HG03469 (cell line): ENCODE data around the gene FXYD4.

Experiments
- ATAC-seq: cut with Tn5 transposase; IDR thresholded peaks from one replicate; pipeline ENCODE4 v1.9.1; 2021; ENCODE audit warnings: mild to moderate bottlenecking, moderate library complexity, moderate number of reproducible peaks; ENCODE audit not compliant: unreplicated experiment

FXYD4 gene

GRCh38 chr10:43393606-43394360 is 22.3 kb downstream of the FXYD4 start:
- ATAC-seq = no peak

GRCh38 chr10:43394868-43395267 is 23.4 kb downstream of the FXYD4 start:
- no peak for ATAC-seq

GRCh38 chr10:43395571-43396060 is 24.2 kb downstream of the FXYD4 start:
- ATAC-seq = no peak

GRCh38 chr10:43396061-43396927 is 24.9 kb downstream of the FXYD4 start:
- peak; percentile 20 for ATAC-seq

GRCh38 chr10:43396928-43397624 is 25.6 kb downstream of the FXYD4 start:
- ATAC-seq = peak; percentile 70

- no peak for ATAC-seq
Observed at GRCh38 chr10:43398939-43399319, 27.5 kb downstream of the FXYD4 start.

GRCh38 chr10:43399320-43400310 is 28.2 kb downstream of the FXYD4 start:
- ATAC-seq = no peak

- ATAC-seq = no peak
Observed at GRCh38 chr10:43401627-43402026, 30.2 kb downstream of the FXYD4 start.

- ATAC-seq = no peak
Observed at GRCh38 chr10:43402176-43402575, 30.7 kb downstream of the FXYD4 start.

GRCh38 chr10:43402880-43403452 is 31.5 kb downstream of the FXYD4 start:
- ATAC-seq = no peak

GRCh38 chr10:43403911-43404703 is 32.7 kb downstream of the FXYD4 start:
- no peak for ATAC-seq

- ATAC-seq = no peak
Observed at GRCh38 chr10:43404704-43405084, 33.3 kb downstream of the FXYD4 start.

- no peak for ATAC-seq
Observed at GRCh38 chr10:43407148-43407575, 35.7 kb downstream of the FXYD4 start.

GRCh38 chr10:43407576-43408330 is 36.3 kb downstream of the FXYD4 start:
- peak; percentile 42 for ATAC-seq

- ATAC-seq = no peak
Observed at GRCh38 chr10:43408331-43408709, 36.9 kb downstream of the FXYD4 start.

- ATAC-seq = peak; percentile 55
Observed at GRCh38 chr10:43408710-43409384, 37.4 kb downstream of the FXYD4 start, which contains the start of gene HNRNPF. Gene HNRNPF, minus strand, starts transcription at chr10:43409186. Its CDS starts 21,302 bp downstream, at chr10:43387884.

GRCh38 chr10:43409385-43410109 is 38.1 kb downstream of the FXYD4 start:
- ATAC-seq = no peak
